Hematopoietic multipotent progenitor cell (in vitro differentiated cells): Measurements from ENCODE around the gene TMEM203. TPM values are rescaled to one million over a fixed set of nuclear protein-coding genes. Genes with fewer than 3 reads are reported as not detected.

Source experiments
- DNase-seq, 3 donors: peaks; one replicate each; pipeline ENCODE4 v3.0.0-alpha.2; 2011 to 2015; ENCODE audit warnings: low read depth in 2 of 3, low spot score in 2 of 3
- total RNA-seq: library from RNA; depleted of rRNA; stranded (reverse); fragments of >200 nt; gene quantifications from one replicate; pipeline ENCODE4 v1.2.3, GENCODE V29; 2012

Gene TMEM203
- total RNA-seq, 1 donor = 35.5 TPM

DNA sequence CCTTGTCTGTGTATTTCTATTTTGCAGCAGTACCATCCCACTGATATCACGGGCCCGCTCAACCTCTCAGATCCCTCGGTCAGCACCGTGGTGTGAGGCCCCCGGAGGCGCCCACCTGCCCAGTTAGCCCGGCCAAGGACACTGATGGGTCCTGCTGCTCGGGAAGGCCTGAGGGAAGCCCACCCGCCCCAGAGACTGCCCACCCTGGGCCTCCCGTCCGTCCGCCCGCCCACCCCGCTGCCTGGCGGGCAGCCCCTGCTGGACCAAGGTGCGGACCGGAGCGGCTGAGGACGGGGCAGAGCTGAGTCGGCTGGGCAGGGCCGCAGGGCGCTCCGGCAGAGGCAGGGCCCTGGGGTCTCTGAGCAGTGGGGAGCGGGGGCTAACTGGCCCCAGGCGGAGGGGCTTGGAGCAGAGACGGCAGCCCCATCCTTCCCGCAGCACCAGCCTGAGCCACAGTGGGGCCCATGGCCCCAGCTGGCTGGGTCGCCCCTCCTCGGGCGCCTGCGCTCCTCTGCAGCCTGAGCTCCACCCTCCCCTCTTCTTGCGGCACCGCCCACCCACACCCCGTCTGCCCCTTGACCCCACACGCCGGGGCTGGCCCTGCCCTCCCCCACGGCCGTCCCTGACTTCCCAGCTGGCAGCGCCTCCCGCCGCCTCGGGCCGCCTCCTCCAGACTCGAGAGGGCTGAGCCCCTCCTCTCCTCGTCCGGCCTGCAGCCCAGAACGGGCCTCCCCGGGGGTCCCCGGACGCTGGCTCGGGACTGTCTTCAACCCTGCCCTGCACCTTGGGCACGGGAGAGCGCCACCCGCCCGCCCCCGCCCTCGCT, 37.5 kb downstream of the TMEM203 start:
- DNase-seq = no peak

DNA sequence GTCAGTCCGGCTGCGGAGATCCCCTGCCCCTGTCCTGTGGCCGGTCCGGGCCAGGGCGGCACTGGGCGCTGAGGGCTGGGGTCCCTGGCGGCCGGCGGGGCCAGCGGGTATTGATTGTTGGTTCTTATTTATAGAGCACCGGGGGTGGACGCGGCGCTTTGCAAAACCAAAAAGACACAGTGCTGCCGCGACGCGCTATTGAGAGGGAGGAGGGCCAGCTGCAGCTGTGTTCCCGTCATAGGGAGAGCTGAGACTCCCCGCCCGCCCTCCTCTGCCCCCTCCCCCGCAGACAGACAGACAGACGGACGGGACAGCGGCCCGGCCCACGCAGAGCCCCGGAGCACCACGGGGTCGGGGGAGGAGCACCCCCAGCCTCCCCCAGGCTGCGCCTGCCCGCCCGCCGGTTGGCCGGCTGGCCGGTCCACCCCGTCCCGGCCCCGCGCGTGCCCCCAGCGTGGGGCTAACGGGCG, 38.1 kb downstream of the TMEM203 start:
- DNase-seq = no peak

DNA sequence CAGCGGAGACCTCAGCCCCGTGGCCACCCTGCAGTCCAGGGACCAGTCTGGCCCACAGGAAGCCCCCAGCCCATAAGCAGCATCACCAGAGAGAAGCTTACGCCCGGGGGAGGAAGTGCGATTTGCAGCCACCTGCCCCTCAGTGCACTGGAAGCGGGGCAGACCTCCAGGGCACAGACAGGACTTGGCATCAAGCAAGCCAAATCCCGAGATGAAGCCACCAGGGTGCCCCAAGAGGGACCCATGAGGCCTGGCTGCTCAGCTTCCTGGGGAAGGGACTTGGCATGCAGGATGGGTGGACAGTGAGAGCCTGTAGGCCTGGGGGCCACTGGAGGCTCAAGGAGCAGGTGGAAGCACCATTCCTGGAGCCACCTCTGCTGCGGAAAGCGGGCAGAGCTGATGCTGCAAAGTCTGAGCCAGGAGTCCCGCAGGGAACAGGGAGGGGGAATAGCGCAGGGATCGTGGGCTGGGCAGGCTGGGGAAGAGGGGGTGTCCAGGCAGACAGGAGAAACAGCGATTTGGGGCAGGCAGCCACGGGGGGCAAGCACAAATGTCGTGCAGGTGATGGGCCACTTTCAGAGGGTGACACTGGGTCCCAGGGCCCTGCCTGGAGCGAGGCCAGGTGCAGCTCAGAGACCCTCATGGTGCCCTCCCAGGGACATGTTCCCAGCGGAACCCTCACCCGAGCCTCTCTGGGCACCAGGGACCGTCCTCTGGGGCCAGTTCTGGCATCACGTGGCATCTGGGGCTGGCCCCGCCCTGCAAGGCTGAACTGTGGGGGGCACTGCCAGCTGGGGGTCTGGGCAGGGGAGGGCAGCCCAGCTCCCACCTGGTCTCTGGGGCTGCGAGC, 38.8 kb downstream of the TMEM203 start:
- DNase-seq = no peak

DNA sequence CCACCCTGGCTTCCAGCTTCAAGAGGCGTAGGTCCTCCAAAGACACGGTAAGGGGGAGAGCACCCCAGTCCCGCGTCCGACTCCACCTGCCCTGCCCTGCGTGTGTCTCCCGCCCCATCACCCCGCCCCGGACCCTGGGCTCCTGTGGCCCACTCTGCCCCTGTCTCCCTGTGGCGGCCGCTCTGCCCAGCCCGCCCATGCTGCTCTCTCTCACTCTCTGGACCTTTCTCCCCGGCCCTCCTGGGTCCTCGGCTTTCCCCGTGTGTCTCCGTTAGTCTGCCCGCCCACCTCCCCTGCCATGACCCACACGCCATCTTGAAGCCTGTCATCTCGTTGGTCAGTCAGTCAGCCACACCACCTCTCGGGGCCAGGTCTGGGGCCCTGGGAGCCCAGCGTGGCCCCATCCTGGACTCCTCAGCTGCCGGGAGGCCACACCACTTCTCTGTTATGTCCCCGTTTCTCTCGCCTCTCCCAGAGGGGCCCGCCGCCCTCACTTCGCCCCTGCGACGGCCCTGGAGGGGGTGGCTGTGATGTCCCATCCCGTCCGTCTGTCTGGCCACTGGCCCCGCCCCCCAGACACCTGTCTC, 40.1 kb downstream of the TMEM203 start:
- no peak for DNase-seq

DNA sequence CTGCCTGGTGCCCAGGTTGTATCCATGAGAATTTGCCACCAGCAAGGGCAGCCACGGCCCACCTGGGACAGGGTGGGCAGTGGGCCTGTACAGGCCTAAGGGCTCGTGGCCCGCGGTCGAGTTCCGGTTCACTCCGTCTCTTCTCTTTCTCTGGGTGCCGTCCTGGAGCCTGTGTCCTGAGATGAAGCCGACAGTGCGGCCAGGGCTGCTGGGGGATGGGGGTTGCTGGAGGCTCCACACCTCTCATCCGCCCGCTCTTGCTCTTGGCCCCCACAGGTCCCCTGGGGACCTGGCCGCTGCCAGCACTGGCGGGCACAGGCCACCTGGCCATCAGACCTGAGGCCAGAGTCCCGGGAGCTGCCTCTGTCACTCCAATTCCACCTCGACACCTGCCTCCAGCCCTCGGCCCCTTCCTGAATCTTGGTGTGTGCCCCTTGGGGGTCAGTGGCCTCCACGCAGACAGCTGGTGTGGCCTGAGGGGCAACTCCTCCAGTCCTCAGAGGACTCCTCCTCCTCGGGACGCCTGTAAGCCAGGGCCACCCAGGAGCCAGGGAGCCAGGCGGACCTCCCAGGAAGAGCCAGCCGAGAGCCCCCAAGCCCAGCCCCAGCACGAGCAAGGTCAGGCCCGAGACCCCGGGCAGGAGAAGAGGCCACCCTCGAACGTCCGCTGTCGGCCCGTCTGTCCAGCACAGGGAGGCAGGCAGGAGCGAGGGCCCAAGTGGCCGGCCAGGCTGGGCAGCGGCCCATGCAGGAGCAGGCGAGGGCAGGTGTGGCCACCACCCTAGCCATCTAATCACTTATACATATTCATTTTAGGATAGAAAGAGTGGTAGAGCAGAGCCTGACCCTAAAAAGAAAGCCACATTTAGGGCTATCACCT, 40.8 kb downstream of the TMEM203 start:
- no peak for DNase-seq

DNA sequence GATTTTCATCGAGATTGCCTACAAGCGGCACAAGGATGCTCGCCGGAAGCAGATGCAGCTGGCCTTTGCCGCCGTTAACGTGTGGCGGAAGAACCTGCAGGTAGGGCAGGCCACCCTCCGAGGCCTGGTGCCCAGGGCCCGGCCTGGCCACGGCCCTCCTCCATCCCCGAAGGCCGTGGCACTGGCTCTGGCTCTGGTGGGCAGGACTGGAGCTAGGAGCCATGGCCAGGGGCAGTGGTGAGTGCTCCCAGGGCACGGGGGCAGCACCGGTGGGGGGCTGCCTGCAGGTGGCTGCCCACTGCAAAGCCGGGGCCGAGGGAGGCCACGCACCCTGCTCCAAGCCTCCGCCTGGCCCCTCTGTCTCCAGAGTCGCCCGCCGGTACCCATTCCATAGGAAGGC, 41.6 kb downstream of the TMEM203 start:
- DNase-seq = no peak

DNA sequence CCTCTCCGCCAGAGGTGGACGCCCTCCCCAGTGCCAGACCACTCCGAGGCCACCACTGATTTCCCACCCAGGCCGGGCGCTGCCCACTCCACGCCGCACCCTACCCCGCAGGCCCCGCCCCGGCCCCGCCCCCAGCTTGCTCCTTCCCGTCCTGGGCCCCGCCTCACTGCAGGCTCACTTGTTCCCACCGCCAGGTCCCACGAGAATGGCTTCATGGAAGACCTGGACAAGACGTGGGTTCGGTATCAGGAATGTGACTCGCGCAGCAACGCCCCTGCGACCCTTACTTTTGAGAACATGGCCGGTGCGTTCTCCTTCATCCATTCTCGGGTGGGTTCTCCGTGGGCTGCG, 42.1 kb downstream of the TMEM203 start:
- no peak for DNase-seq

DNA sequence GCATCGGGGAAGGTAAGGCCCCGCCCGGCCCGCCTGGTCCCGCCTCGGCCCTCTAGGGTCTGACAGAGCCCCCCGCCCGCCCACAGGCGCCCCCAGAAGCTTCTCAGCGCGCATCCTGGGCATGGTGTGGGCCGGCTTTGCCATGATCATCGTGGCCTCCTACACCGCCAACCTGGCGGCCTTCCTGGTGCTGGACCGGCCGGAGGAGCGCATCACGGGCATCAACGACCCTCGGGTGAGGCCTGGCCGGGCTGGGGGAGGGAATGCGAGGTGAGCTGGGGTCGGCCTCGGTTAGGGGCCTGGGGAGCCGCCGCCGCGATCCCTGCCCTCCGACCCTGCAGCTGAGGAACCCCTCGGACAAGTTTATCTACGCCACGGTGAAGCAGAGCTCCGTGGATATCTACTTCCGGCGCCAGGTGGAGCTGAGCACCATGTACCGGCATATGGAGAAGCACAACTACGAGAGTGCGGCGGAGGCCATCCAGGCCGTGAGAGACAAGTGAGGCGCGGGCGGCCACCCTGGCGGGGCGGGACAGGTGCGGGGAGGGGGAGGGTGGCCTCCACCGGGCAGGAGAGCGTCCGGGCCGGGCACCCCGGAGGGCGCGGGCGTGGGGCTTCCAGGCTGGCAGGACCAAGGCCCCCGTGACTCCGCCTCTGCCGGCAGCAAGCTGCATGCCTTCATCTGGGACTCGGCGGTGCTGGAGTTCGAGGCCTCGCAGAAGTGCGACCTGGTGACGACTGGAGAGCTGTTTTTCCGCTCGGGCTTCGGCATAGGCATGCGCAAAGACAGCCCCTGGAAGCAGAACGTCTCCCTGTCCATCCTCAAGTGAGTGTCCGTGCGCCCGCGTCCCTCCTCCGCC, 42.7 kb downstream of the TMEM203 start:
- no peak for DNase-seq

DNA sequence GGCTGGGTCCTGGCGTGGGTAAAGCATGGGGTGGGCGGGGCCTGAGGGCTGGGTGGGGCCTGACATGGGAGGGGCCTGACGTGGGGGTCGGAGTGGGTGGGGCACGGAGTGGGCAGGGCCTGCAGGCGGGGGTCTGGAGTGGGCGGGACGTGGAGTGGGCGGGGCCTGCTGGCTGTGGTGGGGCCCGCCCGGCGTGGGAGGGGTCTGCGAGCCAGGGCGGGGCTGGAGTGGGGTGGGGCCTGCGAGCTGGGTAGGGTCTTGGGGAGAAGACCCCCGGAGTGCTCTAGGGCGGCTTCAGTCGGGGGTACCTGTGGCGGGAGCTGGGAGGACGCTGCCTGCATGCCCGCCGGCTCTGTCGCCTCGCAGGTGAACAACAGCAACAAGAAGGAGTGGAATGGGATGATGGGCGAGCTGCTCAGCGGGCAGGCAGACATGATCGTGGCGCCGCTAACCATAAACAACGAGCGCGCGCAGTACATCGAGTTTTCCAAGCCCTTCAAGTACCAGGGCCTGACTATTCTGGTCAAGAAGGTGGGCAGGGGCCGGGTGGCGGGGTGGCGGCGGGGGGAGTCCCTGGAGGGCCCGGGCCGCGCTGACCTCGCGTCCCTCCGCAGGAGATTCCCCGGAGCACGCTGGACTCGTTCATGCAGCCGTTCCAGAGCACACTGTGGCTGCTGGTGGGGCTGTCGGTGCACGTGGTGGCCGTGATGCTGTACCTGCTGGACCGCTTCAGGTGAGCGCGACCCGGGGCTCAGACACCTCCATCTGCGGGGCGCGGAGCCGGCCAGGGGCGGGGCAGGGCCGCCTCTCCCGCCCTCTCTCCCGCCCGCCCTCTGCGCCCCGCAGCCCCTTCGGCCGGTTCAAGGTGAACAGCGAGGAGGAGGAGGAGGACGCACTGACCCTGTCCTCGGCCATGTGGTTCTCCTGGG, 43.6 kb downstream of the TMEM203 start:
- DNase-seq = no peak

DNA sequence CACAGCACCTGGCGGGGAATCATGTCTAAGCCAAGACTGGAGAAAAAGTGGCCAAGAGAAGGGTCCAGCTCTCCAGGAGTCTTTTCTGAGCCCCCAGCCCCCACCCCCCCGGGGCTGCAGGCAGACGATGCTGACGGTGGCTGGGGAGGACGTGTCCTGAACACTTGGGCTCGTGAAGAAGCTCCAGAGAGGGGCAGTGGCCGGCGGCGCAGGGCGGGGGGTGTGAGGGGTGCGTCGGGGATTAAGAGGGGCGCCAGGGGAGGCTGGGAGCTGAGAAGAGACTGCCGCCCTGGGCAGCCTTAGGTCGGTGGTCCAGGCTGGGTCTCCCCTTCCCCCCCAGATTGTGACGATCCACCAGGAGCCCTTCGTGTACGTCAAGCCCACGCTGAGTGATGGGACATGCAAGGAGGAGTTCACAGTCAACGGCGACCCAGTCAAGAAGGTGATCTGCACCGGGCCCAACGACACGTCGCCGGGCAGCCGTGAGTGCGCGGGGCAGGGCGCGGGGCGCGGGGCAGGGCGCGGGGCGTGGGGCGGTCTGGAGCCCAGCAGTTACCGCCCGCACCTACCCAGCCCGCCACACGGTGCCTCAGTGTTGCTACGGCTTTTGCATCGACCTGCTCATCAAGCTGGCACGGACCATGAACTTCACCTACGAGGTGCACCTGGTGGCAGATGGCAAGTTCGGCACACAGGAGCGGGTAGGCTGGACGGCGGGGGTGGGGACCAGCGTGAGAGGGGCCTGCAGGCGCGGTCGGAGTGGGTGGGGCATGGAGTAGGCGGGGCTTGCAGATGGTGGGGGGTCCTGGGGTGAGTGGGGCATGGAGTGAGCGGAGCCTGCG, 44.5 kb downstream of the TMEM203 start:
- no peak for DNase-seq

DNA sequence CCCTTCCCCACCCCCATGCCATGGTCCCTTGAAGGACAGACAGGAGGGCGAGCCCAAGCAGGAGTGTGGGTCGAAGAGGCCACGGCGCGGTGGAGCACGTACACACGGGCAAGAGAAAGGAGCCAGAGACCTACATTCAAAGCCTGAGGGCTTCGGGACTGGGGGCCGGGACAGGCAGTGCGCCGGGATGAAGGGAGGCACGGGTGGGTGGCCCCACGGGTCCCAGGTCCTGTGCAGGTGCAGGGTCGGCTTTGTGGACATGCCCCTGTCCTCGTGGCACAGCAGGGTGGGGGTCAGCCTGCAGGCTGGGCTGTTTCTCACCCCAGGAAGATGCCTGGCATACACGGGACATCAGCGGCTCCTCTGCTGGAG, 45.4 kb downstream of the TMEM203 start:
- no peak for DNase-seq

DNA sequence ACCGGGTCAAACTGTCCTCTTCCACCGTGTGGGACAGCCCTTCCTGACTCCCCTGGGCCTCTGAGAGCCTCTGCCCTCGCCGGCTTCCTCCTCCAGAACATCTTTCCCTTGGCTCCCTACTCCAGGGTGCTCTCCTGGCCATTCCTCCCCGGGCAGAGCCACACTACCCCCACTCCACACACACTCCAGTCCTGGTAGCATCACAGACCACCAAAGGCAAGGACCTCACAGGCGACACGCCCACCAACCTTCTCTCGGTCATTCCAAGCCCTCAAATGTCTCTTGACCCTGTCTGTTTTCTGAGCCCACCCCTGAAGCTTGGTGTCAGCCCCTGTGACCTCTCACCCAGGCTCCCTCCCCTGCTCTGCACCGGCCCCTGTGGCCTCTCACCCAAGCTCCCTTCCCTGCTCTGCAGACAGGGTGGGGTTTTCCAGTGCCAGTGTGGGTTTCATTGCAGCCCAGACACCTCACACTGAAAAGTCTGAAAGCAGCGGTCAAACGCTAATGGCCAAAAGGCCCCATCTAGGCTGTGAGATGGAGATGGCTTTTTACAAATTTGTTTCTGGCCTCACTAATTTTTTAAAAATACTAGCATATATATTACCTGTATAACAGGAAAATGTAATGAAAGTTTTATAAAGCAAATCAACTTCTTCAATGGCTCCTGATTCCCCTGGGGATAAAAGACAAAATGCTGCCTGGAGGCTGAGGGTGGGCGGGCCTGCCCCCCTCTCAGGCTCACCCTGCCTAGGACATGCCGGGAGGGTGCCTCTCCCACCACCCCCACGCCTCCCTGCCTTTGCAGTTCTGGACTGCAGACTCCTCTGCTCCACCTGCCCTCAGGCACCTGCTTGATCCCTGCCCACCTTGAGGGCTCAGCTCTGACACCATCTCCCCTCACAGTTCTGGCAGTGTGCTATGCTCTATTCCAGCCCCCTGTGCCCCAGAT, 46.1 kb downstream of the TMEM203 start:
- DNase-seq = no peak

DNA sequence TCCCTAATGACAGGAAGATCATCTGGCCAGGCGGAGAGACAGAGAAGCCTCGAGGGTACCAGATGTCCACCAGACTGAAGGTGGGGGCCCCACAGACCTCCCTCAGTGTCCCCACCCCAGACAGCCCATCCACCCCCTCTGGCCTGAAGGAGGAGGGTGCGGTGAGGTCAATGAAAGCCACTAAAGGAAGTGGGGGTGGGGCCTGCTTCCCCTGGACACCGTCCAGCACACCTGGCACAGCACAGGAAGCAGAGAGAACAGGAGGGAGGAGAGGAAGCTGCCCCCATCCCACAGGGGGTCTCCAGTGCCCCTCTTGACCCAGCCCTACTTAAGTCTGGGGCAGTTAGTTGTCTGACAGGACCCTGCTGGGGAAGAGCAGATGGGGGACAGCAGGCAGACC, 46.8 kb downstream of the TMEM203 start:
- DNase-seq = no peak

DNA sequence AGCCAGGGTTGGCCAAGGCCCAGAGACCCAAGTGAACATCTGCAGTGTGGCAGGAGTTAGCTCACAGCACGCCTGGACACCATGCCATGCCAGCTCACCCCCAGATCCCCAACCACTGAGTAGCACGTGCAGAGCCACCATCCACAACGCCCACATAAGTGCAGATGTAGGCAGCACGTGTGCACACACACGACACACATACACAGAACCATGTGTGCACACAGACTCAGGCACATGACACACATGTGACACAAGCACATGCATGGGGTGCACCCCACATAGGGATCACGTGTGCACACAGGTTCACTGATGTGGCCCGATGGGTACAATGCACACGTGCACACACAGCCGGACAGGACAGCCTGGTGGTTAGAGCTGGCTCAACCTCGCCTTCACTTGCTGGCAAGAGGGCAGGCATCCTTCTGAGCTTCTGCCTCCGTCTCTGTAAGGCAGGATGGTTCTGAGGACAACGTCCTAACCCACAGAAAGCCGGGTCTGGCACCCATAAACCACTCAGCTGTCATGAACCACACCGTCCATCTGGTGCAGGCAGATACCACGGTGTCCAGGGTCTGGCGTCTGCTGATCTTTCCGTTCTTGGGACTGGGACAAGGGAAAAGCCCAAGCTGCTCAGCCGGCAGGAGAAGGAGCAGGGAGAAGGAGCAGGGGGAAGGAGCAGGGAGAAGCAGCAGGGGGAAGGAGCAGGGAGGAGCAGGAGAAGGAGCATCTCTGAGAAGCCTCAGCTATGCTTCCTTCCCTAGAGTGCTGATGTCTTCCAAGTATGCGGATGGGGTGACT, 47.6 kb downstream of the TMEM203 start:
- no peak for DNase-seq

DNA sequence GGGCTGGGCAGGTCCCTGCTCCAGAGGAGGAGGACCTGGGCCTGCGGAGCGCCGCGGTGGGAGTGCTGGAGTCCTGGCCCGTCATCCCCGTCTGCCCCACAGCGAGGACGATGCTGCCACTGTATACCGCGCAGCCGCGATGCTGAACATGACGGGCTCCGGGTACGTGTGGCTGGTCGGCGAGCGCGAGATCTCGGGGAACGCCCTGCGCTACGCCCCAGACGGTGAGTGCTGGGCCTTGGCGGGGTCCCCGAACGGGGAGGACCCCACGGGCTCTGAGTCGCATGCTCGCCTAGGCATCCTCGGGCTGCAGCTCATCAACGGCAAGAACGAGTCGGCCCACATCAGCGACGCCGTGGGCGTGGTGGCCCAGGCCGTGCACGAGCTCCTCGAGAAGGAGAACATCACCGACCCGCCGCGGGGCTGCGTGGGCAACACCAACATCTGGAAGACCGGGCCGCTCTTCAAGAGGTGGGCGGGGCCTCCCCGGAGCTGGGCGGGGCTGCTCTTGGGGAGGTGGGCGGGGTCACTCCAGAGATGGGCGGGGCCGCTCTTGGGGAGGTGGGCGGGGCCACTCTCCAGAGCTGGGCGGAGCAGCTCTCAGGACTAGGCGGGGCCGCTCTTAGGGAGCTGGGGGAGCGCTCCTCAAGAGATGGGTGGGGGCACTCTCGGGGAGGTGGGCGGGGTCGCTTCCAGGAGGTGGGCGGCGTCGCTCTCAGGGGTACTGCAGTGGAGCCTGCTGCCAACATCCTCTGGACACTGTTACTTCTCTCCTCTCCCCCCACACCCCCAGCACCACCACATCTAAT, 48.7 kb downstream of the TMEM203 start:
- peak; percentile 22 to 67 (median 48) for DNase-seq
